ENCODE data around the gene ENTHD1.

DNA sequence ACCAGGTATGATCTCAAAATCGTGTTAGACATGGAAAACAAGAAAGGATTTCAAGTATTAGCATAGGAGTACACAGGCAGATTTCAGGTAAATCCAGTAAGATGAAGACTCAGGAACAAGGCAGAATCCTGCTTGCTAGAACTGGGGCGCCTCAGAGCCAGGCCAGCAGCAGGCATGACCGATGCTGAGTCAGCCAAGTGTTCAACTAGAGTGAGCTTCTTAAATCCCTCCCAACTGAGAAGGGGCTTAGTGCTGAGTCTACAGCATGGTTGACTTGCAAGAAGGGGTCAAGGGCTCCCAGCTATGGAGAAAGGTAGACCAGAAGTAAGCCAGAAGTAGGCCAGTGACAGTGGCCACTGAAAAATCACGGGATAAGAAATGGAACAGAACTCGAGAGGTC, 19.8 kb upstream of the ENTHD1 start:
- TF ChIP-seq, protein P1, sequence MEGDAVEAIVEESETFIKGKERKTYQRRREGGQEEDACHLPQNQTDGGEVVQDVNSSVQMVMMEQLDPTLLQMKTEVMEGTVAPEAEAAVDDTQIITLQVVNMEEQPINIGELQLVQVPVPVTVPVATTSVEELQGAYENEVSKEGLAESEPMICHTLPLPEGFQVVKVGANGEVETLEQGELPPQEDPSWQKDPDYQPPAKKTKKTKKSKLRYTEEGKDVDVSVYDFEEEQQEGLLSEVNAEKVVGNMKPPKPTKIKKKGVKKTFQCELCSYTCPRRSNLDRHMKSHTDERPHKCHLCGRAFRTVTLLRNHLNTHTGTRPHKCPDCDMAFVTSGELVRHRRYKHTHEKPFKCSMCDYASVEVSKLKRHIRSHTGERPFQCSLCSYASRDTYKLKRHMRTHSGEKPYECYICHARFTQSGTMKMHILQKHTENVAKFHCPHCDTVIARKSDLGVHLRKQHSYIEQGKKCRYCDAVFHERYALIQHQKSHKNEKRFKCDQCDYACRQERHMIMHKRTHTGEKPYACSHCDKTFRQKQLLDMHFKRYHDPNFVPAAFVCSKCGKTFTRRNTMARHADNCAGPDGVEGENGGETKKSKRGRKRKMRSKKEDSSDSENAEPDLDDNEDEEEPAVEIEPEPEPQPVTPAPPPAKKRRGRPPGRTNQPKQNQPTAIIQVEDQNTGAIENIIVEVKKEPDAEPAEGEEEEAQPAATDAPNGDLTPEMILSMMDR (tag by site-specific recombination; IDR thresholded peaks at IDR 0.05) = no peak
- no peak for TF ChIP-seq ZNF211 (tag by site-specific recombination; IDR thresholded peaks at IDR 0.05; ENCODE audit: low read depth)
- no peak for TF ChIP-seq ZNF777 (tag by site-specific recombination; IDR thresholded peaks at IDR 0.05; ENCODE audit: borderline replicate concordance)
- no peak for TF ChIP-seq GLI4 (tag by site-specific recombination; IDR thresholded peaks at IDR 0.05)
- TF ChIP-seq, protein P2, sequence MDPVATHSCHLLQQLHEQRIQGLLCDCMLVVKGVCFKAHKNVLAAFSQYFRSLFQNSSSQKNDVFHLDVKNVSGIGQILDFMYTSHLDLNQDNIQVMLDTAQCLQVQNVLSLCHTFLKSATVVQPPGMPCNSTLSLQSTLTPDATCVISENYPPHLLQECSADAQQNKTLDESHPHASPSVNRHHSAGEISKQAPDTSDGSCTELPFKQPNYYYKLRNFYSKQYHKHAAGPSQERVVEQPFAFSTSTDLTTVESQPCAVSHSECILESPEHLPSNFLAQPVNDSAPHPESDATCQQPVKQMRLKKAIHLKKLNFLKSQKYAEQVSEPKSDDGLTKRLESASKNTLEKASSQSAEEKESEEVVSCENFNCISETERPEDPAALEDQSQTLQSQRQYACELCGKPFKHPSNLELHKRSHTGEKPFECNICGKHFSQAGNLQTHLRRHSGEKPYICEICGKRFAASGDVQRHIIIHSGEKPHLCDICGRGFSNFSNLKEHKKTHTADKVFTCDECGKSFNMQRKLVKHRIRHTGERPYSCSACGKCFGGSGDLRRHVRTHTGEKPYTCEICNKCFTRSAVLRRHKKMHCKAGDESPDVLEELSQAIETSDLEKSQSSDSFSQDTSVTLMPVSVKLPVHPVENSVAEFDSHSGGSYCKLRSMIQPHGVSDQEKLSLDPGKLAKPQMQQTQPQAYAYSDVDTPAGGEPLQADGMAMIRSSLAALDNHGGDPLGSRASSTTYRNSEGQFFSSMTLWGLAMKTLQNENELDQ (tag by site-specific recombination; IDR thresholded peaks at IDR 0.05; ENCODE audit: low read depth) = no peak
- TF ChIP-seq PRDM1 (tag by site-specific recombination; IDR thresholded peaks at IDR 0.05) = no peak
- TF ChIP-seq ZNF184 (tag by site-specific recombination; IDR thresholded peaks at IDR 0.05) = no peak
- TF ChIP-seq, protein P3, sequence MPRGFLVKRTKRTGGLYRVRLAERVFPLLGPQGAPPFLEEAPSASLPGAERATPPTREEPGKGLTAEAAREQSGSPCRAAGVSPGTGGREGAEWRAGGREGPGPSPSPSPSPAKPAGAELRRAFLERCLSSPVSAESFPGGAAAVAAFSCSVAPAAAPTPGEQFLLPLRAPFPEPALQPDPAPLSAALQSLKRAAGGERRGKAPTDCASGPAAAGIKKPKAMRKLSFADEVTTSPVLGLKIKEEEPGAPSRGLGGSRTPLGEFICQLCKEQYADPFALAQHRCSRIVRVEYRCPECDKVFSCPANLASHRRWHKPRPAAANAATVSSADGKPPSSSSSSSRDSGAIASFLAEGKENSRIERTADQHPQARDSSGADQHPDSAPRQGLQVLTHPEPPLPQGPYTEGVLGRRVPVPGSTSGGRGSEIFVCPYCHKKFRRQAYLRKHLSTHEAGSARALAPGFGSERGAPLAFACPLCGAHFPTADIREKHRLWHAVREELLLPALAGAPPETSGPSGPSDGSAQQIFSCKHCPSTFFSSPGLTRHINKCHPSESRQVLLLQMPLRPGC (tag by site-specific recombination; IDR thresholded peaks at IDR 0.05) = no peak
- no peak for TF ChIP-seq ZNF140 (tag by site-specific recombination; IDR thresholded peaks at IDR 0.05)
- no peak for TF ChIP-seq TRIM28 (IDR thresholded peaks at IDR 0.05; ENCODE audit: borderline replicate concordance, low read length)
- no peak for TF ChIP-seq ZEB2 (tag by site-specific recombination; IDR thresholded peaks at IDR 0.05)
